Measurements from ENCODE around the gene PARD3. TPM values are rescaled to one million over a fixed set of nuclear protein-coding genes. Genes with fewer than 3 reads are reported as not detected.
A peak's percentile ranks its signal among the peaks of the same experiment; 100 is the strongest.

The PARD3 gene
- total RNA-seq, 1 experiment from 2014 or later, result not detected

DNA sequence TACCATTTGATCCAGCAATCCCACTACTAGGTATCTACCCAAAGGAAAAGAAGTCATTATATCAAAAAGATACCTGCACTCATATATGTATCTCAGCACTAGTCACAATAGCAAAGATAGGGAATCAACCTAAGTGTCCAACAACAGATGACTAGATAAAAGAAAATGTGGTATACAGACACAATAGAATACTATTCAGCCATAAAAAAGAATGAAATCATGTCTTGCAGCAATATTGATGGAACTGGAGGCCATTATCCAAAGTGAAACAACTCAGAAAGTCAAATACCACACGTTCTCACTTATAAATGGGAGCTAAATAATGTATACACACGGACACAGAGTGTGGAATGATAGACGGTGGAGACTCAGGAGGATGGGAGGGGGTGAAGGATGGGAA, 146.0 kb downstream of the PARD3 start:
- H3K4me3 ChIP-seq (ENCODE audit: low read length), result no peak overlapping the region
- H3K9ac ChIP-seq (ENCODE audit: low read length), result no peak overlapping the region
- DNase-seq, result no peak
- H3K9me2 ChIP-seq (replicated peaks; ENCODE audit: insufficient read depth, low read length), result no peaks in the 10 kb centered on the region
- H3K4me2 ChIP-seq (ENCODE audit: low read depth, low read length, poor library complexity, severe bottlenecking), result no peak overlapping the region
- H4K20me1 ChIP-seq (ENCODE audit: insufficient read depth, low read depth, low read length), result no peaks in the 10 kb centered on the region
- no peaks in the 10 kb centered on the region for H3K9me3 ChIP-seq (ENCODE audit: low read length)
- H3K27ac ChIP-seq (ENCODE audit: low read length), result no peak overlapping the region
- H2AFZ ChIP-seq (ENCODE audit: low read length), result no peak overlapping the region
- no peaks in the 10 kb centered on the region for H3K4me1 ChIP-seq (ENCODE audit: low read length)
- no peaks in the 10 kb centered on the region for H3K27me3 ChIP-seq (ENCODE audit: low read length)
- H3K79me2 ChIP-seq (ENCODE audit: low read length), result no peaks in the 10 kb centered on the region
- no peaks in the 10 kb centered on the region for H3K36me3 ChIP-seq (ENCODE audit: insufficient read depth, low read length)

DNA sequence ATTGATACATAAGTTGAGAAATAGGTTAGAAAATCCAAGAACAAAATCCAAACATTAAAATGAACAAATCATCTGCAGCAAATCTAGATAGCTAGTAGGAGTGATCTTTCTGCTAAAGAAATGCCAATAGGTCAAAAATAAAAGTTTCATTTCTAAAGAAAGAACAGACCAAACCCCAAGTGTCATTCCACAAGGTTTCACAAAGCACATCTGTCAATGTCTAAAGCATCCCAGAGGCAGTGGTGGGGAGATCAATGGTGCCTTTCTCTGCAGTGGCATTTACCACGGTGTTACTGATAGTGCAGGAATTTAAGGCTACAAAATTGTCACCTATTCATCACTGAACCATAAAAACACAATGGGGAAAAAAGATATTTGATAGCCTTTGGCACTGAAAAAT, 147.9 kb downstream of the PARD3 start:
- Histone ChIP-seq H3K36me3 (ENCODE audit: insufficient read depth, low read length) (no peaks in the 10 kb centered on the region), H4K20me1 (ENCODE audit: insufficient read depth, low read depth, low read length) (no peaks in the 10 kb centered on the region), H3K79me2 (ENCODE audit: low read length) (no peaks in the 10 kb centered on the region), H3K27me3 (ENCODE audit: low read length) (no peaks in the 10 kb centered on the region), H3K4me1 (ENCODE audit: low read length) (no peaks in the 10 kb centered on the region), H3K27ac (ENCODE audit: low read length) (no peak overlapping the region), H3K4me2 (ENCODE audit: low read depth, low read length, poor library complexity, severe bottlenecking) (no peak overlapping the region), H2AFZ (ENCODE audit: low read length) (no peak overlapping the region), H3K9ac (ENCODE audit: low read length) (no peak overlapping the region), H3K4me3 (ENCODE audit: low read length) (no peak overlapping the region), H3K9me2 (replicated peaks; ENCODE audit: insufficient read depth, low read length) (no peaks in the 10 kb centered on the region), H3K9me3 (ENCODE audit: low read length) (no peaks in the 10 kb centered on the region)
- no peak for DNase-seq

DNA sequence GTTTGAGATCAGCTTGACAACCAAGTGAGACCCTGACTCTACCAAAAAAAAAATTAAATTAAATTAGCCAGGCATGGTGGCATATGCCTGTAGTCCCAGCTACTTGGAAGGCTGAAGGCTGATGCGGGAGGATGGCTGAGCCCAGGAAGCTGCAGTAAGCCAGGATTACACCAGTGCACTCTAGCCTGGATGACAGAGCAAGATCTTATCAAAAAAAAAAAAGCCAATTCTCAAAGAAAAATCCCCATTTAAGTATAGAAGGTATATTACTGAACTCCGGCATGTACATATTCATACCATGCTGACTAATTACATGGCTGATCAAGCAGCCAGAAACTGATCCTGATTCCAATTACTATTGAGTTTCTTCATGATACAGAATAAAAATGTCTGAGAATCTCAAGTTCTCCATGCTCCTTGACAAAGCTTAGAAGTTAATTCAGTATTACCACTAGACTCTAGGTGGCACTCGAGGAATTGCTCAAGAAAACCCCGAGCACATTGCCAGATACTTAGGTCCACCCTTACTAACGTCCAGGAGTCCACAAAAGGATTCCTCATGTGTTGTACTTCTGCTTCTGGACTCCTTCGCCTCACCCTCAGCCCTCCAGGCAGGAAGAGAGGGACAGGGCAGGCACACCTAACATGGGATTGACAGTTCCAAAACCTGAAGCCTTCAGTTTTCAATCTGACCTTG, 148.9 kb downstream of the PARD3 start:
- Histone ChIP-seq H3K9me2 (replicated peaks; ENCODE audit: insufficient read depth, low read length) (no peaks in the 10 kb centered on the region), H3K9ac (ENCODE audit: low read length) (no peak overlapping the region), H3K27me3 (ENCODE audit: low read length) (no peaks in the 10 kb centered on the region), H2AFZ (ENCODE audit: low read length) (no peak overlapping the region), H3K9me3 (ENCODE audit: low read length) (no peaks in the 10 kb centered on the region), H3K4me1 (ENCODE audit: low read length) (no peaks in the 10 kb centered on the region), H3K36me3 (ENCODE audit: insufficient read depth, low read length) (no peaks in the 10 kb centered on the region), H3K27ac (ENCODE audit: low read length) (no peak overlapping the region), H3K4me3 (ENCODE audit: low read length) (no peak overlapping the region), H3K79me2 (ENCODE audit: low read length) (no peaks in the 10 kb centered on the region), H4K20me1 (ENCODE audit: insufficient read depth, low read depth, low read length) (no peaks in the 10 kb centered on the region), H3K4me2 (ENCODE audit: low read depth, low read length, poor library complexity, severe bottlenecking) (no peak overlapping the region)
- peak; percentile 72 for DNase-seq

DNA sequence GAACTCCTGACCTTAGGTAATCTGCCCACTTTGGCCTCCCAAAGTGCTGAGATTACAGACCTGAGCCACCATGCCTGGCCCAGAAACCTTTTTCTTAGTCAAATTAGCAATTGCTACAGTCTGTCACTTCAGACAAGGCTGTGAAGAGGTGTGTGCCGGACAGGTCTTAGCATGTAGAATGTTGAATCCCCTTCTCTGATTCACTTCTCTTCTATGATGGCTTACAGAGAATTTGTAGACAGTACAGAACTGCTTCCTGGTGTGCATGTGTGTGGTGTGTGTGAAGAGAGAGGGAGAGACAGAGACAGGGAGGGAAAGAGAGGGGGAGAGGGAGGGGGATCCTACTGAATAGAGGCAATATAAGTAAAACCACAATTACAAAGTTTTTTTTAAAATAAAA, 150.4 kb downstream of the PARD3 start:
- DNase-seq, result no peak
- H4K20me1 ChIP-seq (ENCODE audit: insufficient read depth, low read depth, low read length), result no peaks in the 10 kb centered on the region
- no peaks in the 10 kb centered on the region for H3K36me3 ChIP-seq (ENCODE audit: insufficient read depth, low read length)
- H3K4me2 ChIP-seq (ENCODE audit: low read depth, low read length, poor library complexity, severe bottlenecking), result no peak overlapping the region
- no peaks in the 10 kb centered on the region for H3K9me2 ChIP-seq (replicated peaks; ENCODE audit: insufficient read depth, low read length)
- no peaks in the 10 kb centered on the region for H3K4me1 ChIP-seq (ENCODE audit: low read length)
- no peaks in the 10 kb centered on the region for H3K79me2 ChIP-seq (ENCODE audit: low read length)
- no peak overlapping the region for H3K4me3 ChIP-seq (ENCODE audit: low read length)
- no peak overlapping the region for H3K9ac ChIP-seq (ENCODE audit: low read length)
- H3K9me3 ChIP-seq (ENCODE audit: low read length), result no peaks in the 10 kb centered on the region
- H3K27me3 ChIP-seq (ENCODE audit: low read length), result no peaks in the 10 kb centered on the region
- no peak overlapping the region for H3K27ac ChIP-seq (ENCODE audit: low read length)
- H2AFZ ChIP-seq (ENCODE audit: low read length), result no peak overlapping the region

DNA sequence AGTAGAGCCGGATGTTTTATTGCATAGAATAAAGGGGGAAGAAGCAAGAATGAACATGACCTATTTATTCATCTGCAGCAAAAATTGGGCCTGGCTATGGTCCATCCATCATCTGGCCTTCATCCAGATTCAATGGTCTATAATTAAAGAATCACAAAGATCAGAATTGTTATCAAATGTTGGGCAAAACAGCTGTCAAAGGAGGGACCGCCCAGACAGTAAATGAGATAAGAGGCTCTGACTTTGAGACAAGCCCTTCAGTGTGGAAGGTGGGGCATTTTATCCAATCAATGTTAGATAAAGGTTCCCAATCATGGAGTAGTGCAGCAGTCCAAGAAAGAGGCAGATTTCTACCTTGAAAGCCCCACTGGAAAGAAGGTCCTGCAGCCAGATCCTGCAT, 153.5 kb downstream of the PARD3 start:
- H3K9ac ChIP-seq (ENCODE audit: low read length), result no peak overlapping the region
- no peaks in the 10 kb centered on the region for H3K79me2 ChIP-seq (ENCODE audit: low read length)
- H3K9me2 ChIP-seq (replicated peaks; ENCODE audit: insufficient read depth, low read length), result no peaks in the 10 kb centered on the region
- H3K4me3 ChIP-seq (ENCODE audit: low read length), result no peak overlapping the region
- DNase-seq, result no peak
- H2AFZ ChIP-seq (ENCODE audit: low read length), result no peak overlapping the region
- H3K27me3 ChIP-seq (ENCODE audit: low read length), result no peaks in the 10 kb centered on the region
- no peaks in the 10 kb centered on the region for H4K20me1 ChIP-seq (ENCODE audit: insufficient read depth, low read depth, low read length)
- H3K9me3 ChIP-seq (ENCODE audit: low read length), result no peaks in the 10 kb centered on the region
- no peak overlapping the region for H3K27ac ChIP-seq (ENCODE audit: low read length)
- no peaks in the 10 kb centered on the region for H3K36me3 ChIP-seq (ENCODE audit: insufficient read depth, low read length)
- no peak overlapping the region for H3K4me2 ChIP-seq (ENCODE audit: low read depth, low read length, poor library complexity, severe bottlenecking)
- H3K4me1 ChIP-seq (ENCODE audit: low read length), result no peaks in the 10 kb centered on the region

DNA sequence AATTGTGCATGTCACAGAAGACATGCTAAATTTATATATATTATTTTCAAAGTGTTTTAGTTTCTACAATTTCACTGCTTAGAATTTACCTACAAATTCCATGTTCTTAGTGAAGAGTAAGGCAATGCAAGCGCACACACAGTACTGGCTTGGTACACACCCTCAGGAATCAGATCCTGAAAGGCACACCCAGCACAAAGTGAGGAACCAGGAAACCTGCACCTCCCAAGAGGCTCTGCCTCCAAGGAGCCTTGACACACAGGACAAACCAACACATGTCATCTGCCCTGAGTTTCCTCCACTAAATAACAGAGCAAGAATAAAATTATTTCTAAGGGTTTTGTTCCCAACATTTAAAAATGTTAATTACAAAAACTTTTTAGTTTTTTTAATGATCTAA, 156.2 kb downstream of the PARD3 start:
- H3K4me1 ChIP-seq (ENCODE audit: low read length), result no peaks in the 10 kb centered on the region
- H3K27me3 ChIP-seq (ENCODE audit: low read length), result no peaks in the 10 kb centered on the region
- no peak overlapping the region for H3K9ac ChIP-seq (ENCODE audit: low read length)
- H3K4me2 ChIP-seq (ENCODE audit: low read depth, low read length, poor library complexity, severe bottlenecking), result no peak overlapping the region
- H3K9me3 ChIP-seq (ENCODE audit: low read length), result no peaks in the 10 kb centered on the region
- no peak overlapping the region for H2AFZ ChIP-seq (ENCODE audit: low read length)
- H4K20me1 ChIP-seq (ENCODE audit: insufficient read depth, low read depth, low read length), result no peaks in the 10 kb centered on the region
- no peaks in the 10 kb centered on the region for H3K36me3 ChIP-seq (ENCODE audit: insufficient read depth, low read length)
- H3K4me3 ChIP-seq (ENCODE audit: low read length), result no peak overlapping the region
- no peak overlapping the region for H3K27ac ChIP-seq (ENCODE audit: low read length)
- H3K79me2 ChIP-seq (ENCODE audit: low read length), result no peaks in the 10 kb centered on the region
- no peak for DNase-seq
- no peaks in the 10 kb centered on the region for H3K9me2 ChIP-seq (replicated peaks; ENCODE audit: insufficient read depth, low read length)

DNA sequence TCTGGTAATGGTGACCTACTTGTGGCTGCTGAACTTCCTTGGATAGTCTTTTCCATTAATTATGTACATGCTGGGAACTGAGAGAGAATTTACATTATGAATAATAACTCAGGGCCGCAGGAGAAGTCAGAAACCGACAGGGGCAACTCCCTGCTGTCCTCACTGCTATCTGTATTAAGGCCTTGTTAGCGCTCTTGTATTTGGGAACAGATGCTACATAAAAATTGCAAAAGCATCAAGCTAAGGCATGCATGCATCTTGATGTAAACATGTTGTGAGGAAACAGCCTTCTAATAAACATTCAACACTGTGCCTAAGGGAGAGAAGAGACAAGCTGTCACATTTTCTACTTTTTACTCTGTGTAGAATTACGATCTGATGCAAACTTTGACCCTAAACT, 158.4 kb downstream of the PARD3 start:
- Histone ChIP-seq H3K79me2 (ENCODE audit: low read length) (no peaks in the 10 kb centered on the region), H3K4me3 (ENCODE audit: low read length) (no peak overlapping the region), H3K36me3 (ENCODE audit: insufficient read depth, low read length) (no peaks in the 10 kb centered on the region), H3K4me2 (ENCODE audit: low read depth, low read length, poor library complexity, severe bottlenecking) (no peak overlapping the region), H4K20me1 (ENCODE audit: insufficient read depth, low read depth, low read length) (no peaks in the 10 kb centered on the region), H3K9ac (ENCODE audit: low read length) (no peak overlapping the region), H3K27ac (ENCODE audit: low read length) (no peak overlapping the region), H3K4me1 (ENCODE audit: low read length) (no peaks in the 10 kb centered on the region), H3K9me3 (ENCODE audit: low read length) (no peaks in the 10 kb centered on the region), H2AFZ (ENCODE audit: low read length) (no peak overlapping the region), H3K27me3 (ENCODE audit: low read length) (no peaks in the 10 kb centered on the region), H3K9me2 (replicated peaks; ENCODE audit: insufficient read depth, low read length) (no peaks in the 10 kb centered on the region)
- no peak for DNase-seq

DNA sequence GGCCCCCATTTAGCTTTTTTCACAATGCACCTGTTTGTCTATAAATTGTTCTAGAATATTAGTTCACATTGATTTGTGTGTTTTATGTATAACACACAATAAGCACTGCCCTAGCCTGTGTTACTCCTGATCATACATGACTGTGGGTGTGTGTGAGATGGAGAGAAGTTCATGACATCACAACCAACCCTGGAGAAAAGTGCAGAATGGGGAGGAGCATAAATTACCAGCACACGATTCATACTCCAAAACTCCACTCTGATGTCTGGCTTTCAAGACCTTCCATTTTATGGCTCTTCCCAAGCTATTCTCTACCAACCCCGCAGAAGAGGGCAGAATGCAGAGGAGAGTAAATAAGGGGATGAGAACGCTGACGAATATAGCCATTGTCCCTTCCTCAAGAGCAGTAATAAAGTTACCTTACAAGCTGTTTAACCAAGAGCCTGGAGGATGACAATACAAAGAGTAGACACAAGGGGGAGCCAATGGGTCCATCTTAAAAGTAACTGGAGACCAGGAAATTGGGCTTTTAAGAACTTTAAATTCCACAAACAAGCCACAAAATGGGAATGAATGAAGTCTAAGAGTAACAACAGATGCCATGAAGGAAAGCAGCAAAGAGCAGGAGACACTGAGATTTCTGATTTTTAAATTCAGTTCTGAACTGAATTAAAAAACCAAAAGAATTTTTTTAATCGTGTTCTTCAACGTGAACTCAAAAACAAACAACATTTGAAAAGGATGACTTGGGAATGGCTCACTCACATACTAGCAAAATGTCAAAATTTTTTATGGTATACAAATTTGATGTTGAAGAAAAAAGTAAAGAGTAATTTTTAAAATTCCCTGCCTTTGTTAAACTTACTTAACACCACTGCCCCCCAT, 159.6 kb downstream of the PARD3 start:
- Histone ChIP-seq H3K9me3 (ENCODE audit: low read length) (no peaks in the 10 kb centered on the region), H3K9ac (ENCODE audit: low read length) (no peak overlapping the region), H3K36me3 (ENCODE audit: insufficient read depth, low read length) (no peaks in the 10 kb centered on the region), H4K20me1 (ENCODE audit: insufficient read depth, low read depth, low read length) (no peaks in the 10 kb centered on the region), H3K4me3 (ENCODE audit: low read length) (no peak overlapping the region), H3K27ac (ENCODE audit: low read length) (no peak overlapping the region), H3K9me2 (replicated peaks; ENCODE audit: insufficient read depth, low read length) (no peaks in the 10 kb centered on the region), H3K27me3 (ENCODE audit: low read length) (no peaks in the 10 kb centered on the region), H3K79me2 (ENCODE audit: low read length) (no peaks in the 10 kb centered on the region), H2AFZ (ENCODE audit: low read length) (no peak overlapping the region), H3K4me2 (ENCODE audit: low read depth, low read length, poor library complexity, severe bottlenecking) (no peak overlapping the region), H3K4me1 (ENCODE audit: low read length) (no peaks in the 10 kb centered on the region)
- peak; percentile 78 for DNase-seq
